T-helper 9 cell (primary cell): ENCODE measurements around the gene VEGFD.

ENCODE experiments used
- DNase-seq: peaks from one replicate; pipeline ENCODE4 v3.0.0-alpha.2; 2020
- total RNA-seq, 2 donors: gene quantifications; one replicate each; lab custom pipeline; 2026; lab: John Stamatoyannopoulos, UW

Gene VEGFD, protein sequence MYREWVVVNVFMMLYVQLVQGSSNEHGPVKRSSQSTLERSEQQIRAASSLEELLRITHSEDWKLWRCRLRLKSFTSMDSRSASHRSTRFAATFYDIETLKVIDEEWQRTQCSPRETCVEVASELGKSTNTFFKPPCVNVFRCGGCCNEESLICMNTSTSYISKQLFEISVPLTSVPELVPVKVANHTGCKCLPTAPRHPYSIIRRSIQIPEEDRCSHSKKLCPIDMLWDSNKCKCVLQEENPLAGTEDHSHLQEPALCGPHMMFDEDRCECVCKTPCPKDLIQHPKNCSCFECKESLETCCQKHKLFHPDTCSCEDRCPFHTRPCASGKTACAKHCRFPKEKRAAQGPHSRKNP
- 0 reads per million in 2 donors for total RNA-seq

DNA sequence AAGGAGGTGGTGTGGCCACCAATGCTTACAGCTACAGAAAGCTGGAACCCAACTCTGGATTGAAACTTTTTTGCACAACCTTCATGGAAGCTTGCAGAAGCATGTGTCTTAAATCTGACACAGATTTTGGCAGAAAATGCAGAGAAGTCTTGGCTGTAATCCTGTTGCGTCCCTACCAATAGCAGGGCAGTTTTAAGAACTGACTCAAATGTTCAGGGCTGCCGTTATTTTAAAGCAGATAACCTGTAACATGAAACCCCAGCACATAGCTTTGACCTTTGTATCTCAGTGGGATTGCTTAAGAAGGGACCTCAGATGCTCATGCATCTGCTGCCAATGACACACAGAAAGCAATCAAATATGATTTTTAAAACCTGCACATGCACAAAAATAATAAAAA, at the start of gene VEGFD:
Gene VEGFD, minus strand, starts transcription at position 110 of the 400 bp plus-strand sequence. CDS start 467 bp downstream, outside the sequence.
- no peak for DNase-seq

DNA sequence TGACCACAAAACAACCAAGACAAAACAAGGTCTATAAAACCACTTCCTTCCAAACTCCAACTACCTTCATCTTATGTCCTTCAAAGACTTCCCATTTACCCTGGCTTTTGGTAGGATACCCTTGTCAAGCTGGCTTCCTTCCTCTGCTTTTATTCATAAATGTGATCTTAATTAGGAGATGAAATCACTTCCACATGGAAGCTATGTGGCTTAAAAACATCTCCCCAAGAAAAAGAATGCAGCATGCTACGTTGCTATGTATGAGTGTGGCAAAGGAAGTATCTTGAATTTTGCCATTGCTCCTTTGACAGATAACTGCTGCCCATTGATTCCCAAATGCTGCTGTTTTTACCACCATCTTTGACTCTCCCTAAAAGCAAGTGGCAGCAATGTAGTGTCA, 46.4 kb upstream of the VEGFD start:
- no peak for DNase-seq

DNA sequence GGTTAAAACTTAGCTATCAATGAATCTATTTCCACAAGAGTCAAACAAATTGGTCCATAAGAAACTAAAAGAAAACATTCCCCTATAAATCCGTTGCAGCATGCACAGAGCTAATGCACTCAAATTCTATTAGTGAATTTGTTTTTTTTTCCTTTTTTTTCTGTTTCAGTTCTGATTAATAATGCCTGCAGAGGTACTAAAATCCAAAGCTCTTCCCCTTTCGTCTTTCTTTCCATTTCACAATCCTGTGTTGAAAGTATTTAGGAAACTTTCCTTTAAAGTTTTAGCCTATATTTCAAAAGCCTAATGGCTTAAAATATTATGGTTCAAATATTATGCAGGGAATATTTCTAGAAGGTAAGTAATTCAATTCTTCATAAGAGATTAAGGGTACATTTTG, 45.9 kb upstream of the VEGFD start:
- DNase-seq, result no peak

DNA sequence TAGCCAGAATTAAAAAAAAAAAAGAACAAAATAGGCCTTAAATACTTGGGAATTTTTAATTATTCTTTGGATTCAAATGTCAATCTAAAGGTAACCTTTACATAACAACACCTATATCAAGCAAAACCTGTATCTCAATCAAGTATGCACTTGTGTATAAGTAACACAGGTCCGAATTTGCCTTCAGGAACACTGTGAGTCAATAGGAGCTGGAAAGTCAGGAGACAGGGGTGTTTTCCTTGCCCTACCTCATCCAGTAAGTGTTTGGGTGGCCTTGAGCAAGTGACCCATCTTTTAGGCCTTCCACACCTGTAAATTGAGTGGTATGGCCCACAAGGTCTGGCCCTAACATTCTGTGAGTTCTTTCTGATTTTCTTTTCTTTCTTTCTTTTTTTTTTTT, 40.8 kb upstream of the VEGFD start:
- no peak for DNase-seq

DNA sequence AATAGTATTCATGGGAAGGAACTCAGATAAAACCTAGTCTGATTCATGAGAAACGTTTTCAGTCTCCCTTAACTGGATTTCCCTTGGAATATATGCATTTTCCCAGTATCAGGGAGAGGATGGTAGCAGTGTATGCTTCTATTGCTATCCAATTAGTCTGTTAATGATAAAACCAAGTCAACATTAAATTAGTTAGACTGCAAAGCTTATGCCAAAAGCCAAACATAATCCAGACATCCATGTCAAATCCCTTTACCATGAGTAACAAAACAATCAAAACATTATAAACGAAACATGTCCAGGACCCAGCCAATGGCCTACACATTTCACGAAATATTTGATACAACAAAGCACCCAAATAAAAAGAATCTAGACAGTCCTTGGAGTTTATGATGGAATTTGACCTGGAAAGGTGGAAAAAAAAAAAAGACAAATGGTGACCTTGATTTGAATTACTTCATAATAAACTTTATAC, 34.5 kb upstream of the VEGFD start:
- no peak for DNase-seq

DNA sequence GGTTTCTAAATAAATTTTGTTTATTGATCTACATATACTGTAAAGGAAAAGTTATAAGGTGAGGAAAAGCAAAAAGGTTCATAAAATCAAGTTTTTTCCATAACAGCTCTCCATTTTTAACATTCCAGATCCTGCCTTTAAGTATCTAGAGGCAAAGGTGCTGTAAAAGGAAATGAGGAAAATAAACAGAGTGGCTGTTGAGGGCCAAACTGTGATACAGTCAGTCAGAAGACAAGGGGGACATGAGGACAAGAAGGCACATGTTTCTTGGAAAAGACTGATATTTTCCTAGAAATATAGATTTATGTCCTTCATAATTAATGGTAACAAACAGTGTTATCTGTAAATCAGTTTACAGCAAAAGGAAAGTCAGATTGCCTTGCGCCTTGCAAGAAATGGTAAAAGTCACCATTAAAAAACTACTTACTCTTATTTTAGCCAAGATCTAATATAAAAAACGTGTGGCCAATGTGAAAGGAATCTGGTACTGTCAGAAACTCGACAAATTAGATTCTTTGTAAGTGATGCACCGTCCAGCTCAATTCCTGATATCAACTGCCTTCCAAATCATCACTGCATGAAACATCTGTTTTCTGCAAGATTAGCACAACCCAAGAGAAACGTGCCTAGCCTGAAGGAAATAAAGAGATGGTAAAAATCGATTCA, 34.0 kb upstream of the VEGFD start:
- no peak for DNase-seq

DNA sequence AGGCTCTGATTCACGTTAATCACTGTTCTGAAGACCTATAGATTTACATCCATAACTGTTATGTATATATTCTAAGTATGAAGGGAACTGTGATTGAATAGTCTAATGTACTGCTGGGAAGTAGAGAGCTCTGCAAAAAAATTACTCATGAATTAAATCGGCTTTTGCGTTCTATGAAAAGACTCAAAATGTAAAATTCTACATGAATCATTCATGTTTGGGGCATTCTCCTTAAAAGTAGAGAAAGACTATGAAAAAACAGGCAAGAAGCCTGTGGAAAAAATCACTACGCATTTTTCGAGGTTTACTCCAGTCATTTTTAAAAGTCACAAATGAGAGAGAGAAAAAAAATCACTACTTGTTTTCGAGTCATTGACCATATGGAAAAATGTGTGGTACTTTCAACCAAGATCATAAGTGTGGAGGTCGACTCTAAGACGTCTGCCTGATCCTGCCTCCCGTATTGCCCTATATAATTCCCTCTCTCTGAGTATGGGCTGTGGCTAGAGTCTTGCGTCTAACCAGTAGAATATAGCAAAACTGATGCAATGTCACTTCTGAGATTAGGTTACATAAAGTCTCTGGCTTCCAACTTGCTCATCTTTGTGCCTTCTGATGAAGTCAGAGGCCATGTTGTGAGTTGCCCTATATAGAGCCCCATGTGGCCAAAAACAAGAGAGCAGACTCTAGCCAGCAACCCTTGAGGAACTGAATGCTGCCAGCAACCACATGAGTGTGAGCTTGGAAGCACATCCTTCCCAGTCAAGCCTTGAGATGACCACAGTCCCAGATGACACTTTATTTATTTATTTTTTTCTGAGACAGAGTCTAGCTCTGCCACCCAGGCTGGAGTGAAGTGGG, 32.1 kb upstream of the VEGFD start:
- no peak for DNase-seq

DNA sequence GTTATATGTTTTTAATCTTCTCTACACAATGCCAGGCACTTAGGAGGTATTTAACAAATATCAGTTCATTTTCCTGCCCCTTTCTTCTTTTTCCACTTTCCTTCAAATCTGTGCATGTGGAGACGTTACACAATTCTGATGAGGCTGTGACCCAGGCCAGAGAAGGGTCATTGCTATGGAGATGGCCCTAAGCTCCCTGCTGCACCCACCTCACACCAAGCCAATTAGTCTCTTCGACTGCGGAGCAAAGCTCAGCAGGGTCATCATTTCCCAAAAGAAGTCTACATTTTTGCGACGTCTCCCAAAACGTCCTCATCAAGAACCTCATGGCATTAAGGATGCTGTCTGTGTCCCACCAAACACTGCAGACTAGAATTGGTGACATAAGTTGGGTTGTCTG, 28.9 kb upstream of the VEGFD start:
- DNase-seq, result no peak

DNA sequence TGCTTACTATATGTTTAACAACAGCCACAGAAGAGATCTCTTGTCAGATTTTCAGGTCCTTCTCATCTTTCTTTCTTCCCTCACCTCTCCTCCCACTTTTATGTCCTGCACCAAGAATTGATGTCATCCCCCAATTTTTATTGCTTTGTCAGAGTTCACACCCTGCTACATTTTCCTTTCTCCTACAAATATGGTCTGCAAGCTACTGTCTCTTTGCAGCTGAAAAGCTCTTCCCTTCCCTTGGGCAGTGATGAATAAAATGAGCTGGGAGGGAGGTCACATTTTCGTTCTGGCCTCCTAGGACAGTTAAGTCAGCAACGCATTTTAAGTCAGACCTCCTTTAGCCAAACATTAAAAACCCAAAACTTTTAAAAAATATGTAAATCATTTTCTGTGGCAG, 26.7 kb upstream of the VEGFD start:
- no peak for DNase-seq

DNA sequence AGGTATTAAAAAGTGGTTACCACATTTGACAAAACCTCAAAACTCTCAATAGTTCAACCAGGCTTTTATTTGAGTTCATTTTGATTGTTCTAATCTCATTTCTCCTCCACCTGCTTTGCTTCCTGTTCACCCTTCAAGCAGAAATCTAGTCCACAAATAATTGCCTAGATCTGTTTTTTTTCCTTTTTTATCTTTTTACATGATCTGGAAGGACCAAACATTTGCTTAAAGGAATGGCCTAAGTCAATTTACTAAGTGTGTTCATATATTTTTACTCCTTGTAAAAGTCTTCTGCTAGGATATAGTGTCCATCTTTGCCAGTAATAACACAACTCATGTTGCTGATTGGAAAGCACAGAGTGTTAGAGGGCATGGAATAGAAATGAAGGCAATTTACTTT, 26.2 kb upstream of the VEGFD start:
- no peak for DNase-seq

DNA sequence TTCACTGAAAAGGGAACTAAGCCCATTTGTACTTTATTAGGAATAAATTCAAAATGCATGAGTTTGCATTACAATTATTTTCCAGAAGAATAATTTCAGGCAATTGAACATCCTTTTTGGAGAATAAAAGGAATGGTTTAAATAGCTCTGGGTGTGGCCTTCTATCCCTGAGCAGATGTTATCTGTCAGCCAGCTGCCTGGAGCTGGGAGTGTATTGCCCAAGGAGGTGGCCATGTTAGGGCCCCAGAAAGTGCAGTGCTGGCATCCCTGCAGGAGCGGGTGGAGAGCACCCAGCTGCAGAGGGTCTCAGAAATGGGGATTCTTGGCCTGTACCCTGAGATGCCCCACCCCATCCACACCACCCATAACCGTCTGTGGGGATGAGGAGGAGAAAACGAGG, 21.6 kb upstream of the VEGFD start:
- no peak for DNase-seq

DNA sequence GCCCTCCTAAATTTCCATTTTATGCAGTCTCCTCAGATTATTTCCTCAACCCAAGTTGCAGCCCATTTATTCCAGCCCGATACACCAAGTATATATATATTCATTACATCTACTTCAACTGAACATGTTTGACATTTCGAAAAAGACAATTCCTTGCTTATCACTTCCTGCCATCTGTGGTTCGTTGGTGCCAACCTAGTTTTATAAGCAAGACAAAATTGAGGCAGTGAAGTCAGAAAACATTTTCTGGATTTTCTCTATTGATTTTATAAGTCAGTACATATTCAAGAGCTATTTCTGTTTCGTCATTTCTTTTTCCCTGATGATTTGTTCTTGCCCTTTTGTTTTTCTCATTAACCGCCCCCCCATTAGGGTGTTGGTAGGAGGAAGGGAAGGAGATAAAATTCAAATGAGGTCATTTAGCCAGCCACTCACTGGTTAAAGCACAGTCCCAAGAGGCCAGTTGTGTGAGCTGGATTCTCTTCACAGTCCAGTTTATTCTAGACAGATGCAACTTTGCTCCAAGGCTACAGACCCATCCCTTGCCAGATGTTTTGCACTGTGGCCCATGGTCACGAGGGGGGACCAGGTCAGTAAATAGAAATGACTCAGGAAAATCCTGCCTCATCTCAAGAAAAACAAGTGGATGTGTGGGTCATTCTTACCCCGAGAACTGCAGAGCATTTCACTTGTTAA, 20.3 kb upstream of the VEGFD start:
- no peak for DNase-seq

DNA sequence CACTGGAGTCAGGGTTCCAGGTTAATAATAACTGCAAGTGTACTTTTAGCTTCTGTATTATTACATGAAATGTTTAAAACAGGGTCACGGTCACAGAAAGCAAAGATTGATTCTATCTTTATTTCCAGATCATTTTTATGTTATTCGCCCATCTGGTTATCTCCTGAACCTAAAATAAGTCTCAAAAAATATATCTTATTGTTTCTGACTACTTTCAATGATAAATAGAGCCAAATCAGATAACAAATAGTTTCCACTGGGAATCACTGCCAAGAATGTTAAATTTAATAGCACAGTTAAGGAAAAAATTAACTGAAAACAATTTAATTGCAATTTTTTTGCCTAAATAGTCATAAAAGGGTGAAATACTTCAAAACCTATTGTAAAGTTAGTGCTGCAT, 17.2 kb upstream of the VEGFD start:
- no peak for DNase-seq

DNA sequence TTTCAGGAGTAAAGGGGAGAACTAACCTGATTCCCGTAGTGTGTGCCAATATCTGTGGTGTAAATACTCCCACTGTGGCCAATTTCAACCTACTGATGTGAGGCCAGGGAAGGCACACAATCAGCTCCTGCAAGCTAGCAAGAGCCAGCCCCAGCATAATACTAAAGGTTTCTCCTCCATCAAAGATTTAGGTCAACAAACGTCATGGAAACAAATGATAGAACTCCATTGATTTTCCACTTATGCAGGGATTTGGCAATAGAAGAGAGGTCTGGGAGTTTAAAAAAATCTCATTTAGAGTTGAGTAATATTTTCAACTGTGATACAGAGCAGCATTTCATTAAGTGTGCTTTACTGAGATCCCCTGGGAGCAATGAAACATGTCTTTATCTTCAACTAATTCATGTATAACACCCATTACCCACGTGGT, 15.8 kb upstream of the VEGFD start:
- DNase-seq, result no peak

DNA sequence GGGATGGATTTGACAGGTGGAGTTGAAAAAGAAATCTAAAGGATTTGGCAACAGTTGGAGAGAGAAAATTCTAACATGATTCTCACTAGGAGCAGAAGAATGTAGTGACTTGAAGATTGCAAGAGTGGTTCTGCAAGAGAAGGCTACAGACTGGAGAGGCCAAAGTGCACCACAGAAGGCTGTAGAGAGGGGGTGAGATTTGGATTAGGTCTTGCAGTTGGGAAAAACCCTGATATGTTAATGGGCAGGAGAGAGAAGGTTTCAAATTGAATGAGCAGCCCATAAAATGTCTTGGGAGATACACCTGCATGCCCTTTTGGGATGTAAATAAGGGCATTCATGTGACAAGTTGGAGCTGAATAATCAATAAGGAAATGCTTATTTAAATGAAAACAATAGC, 14.7 kb upstream of the VEGFD start:
- no peak for DNase-seq

DNA sequence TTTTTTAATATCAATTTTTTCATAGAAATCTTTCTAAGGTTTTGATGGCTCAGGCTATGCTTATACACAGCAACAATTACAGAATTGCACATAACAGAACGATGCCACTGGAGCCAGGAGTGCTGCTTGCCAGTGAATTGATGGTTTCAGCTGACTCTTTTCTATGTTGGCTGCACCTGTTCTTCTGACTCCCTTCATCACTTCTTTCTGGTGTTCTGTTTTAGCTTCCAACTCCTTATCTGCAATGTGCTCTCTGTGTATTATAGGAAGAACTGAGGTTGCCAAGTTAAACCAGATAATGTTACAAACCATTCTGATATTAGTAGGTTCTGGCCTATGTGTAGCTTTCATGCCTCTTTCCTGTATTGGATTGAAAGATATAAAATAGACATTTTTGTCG, 11.6 kb upstream of the VEGFD start:
- no peak for DNase-seq

DNA sequence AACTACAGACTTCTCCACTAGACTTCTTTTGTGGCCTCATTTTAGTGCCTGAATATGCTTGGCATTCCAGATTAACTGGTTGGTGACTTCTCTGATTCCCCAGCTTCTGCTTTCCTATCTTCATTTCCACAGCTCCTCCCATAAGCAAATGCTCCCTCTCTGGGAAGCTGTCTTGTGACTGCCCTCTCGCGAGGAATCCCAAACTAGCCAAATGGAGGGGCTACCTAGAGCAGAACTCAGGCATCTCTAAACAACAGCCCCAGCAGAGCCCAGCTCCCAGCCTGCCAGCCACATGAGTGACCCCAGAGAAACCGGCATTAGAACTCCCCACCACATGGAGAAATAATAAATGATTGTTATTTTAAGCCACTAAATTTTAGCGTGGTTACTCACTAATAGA, 7.6 kb upstream of the VEGFD start:
- DNase-seq, result no peak

DNA sequence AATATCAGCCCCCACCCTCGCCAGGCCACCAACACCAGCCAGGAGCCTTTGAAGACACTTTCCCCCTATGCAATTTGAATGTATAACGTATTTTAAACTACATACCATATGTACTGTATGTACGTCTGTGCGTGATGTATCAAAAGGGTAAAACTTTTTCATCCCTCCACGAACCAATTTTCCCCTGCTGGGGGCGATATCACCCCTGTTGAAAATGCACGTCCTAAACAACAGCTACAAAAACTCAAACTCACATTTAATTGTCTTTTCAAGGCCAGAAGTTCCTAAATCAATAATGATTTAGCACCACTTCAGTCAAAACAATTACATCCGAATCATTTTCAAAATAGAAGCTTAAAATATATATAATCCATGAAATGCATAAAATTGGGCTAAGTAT, 1.4 kb downstream of the VEGFD start:
- DNase-seq, result no peak

DNA sequence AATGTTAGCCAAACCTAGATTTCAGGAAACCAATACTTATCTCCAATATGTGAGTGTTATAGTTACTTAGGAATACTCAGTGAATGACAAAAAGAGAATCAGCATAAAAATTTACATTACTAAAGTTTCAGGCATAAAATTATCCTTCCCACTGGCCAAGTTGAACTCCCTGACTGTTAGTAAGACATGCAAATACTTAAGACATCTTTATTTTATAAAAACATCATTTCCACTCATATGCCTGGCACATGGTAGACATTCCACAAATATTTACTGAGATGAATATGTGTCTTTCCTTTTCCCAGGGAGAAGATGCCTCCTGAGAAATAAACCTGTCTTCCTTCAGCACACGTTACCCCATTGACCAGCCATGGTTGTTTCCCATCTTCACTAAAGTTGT, 7.3 kb downstream of the VEGFD start:
- no peak for DNase-seq

DNA sequence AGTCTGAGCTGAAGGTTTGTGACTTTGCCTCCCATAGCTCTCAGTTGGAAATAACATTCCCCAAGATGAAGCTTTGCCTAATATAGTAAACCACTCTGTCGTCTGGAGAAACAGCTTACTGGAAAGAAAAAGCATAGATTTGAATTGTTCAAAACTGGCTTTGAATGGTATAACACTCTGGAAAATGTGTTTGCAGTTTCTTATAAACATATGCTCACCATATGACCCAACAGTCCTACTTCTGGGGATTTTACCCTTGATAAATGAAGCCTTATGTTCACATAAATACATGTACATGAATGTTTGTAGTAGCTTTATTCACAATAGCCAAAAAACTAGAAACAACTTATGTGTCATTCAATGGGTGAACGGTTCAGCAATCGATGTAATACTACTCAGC, 10.2 kb downstream of the VEGFD start:
- no peak for DNase-seq

DNA sequence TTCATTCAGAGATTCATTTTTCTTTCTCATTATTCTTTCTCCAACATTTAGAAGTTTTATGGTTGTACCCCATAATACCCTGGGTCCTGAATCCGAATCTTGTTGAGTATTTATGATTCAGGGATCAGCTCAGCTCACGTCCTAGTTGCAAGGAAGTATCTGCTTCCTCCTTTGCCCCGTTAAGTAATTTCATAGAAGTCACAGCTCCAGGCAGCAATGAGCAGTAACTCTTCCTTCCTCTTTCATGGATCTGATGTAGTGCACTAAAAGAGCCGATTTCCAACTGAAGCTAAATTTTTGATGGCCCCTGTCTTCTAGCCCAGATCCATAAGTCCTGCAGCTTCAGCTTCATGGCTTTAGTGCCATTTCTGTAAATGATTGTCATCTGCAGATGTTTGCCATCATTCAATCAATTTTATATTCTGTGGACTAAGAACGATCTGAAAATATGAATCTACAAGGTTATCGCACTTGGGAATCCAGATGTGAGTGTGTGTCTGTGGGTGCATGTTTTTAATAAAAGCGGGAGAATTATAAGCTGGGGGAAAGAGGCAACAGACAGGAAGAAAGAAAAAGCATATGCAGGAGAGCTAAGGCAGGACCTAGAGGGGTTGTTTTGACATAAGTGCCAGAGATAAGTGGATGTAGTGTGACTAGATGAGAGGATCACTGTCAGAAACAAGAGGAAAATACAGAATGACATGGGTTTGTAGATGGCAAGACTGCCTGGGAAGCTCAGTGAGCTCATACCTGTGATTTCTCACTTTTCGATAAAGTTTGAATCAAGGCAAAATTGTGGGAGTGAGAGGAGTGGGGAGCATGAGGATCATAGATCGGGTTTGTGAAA, 17.5 kb downstream of the VEGFD start:
- no peak for DNase-seq

DNA sequence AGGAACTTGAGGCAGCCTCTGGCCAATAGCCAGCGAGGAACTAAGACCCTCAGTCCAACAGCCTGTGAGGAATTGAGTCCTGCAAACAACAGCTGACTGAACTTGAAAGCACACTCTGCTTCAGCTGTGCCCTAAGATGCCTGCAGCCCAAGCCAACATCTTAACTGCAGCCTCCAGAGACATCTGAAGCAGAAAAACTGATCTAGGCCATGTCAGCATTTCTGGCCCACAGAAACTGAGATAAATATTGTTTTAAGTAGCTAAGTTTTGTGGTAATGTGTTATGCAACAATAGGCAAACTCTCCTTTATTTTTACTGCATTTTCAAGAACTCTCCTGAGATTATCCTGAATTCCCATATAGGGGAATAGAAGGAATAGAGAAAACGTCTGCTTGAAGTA, 24.5 kb downstream of the VEGFD start:
- DNase-seq, result no peak
